PFSK-1 (cell line): Measurements from ENCODE around the gene DOCK1.

Experiments used
- FOXP2 ChIP-seq: optimal IDR thresholded peaks from 2 replicates; pipeline ENCODE3; 2011; ENCODE audit warnings: borderline replicate concordance, control low read depth, inconsistent platforms; ENCODE audit not compliant: insufficient read depth; ENCODE audit errors: extremely low read length, extremely low read depth
- POLR2AphosphoS5 ChIP-seq: IDR thresholded peaks from 2 replicates; pipeline ENCODE4 v1.6.1; 2012; ENCODE audit warnings: low read depth, mild to moderate bottlenecking, control low read depth, low read length, moderate library complexity
- SIN3A ChIP-seq: IDR thresholded peaks from 2 replicates; pipeline ENCODE4 v1.6.1; 2012; ENCODE audit warnings: mild to moderate bottlenecking, low read length, moderate library complexity, borderline replicate concordance; ENCODE audit not compliant: insufficient read depth
- TAF1 ChIP-seq: IDR thresholded peaks from 2 replicates; pipeline ENCODE4 v1.6.1; 2012; ENCODE audit warnings: low read length, control low read depth, borderline replicate concordance; ENCODE audit not compliant: insufficient read depth
- TF ChIP-seq, protein P1 (sequence below), 2 experiments: IDR thresholded peaks; 2 replicates each; pipeline versions ENCODE4 v1.6.1 to v1.8.0; 2011 to 2012; ENCODE audit warnings: low read depth in 2 of 2, low read length in 2 of 2, control low read depth in 1 of 2, inconsistent platforms in 1 of 2, mild to moderate bottlenecking in 1 of 2, moderate library complexity in 1 of 2; ENCODE audit not compliant: insufficient read depth in 1 of 2

DOCK1 gene

DNA sequence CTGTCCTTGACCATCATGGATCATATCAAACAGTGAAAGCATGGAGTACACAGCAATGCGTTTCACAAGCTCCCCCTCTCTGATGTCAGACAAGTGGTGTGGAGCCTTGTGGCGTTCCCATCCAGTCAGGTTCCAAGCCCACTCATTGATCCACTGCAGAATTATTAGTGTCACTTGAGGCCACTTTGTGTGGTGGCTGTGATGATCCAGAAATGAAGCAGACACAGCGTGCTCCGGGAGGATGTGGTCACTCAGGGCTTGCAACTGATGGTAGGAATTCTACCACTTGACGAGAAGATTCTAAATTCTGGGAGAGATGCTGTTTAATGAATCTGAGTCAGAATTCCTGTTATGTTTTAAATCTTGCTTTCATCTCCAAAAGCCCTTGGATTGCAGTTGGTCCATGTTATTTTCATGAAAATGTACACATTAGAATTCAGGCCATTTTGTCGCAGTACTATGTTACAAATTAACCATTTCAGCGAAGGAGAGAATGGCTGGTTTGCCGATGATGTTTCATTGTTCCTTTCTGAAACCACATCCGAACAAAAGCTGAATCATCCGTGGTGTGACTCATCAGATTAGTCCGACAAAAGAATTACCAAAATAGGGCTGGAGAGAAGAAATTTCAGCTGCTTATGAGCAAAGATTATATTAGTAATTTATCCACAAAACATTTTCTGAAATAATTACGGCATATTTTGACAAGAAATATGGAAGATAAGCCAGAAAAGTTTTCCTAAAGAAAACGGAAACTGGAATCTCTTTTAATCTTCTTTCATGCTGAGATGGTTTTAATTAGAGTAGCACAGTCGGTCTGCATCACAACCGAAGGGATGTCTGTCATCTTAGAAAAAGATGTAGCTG, 243.1 kb downstream of the DOCK1 start:
- no peak for TF ChIP-seq POLR2AphosphoS5

DNA sequence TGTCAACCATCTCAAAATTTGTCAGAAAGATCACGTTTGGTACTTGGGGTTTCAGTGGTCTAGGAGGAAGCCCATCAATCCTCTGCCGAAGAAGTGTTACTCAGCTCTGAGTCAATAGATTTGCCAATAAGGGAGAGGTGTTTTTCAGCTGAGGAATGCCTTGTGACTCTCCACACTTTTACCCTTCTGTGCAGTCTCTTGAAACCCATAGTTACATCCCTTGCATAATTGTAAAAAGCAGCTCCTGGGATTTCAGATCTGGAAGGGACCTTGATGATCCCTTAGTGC, 243.6 kb downstream of the DOCK1 start:
- TF ChIP-seq TAF1: no peak
- no peak for TF ChIP-seq POLR2AphosphoS5
- TF ChIP-seq SIN3A: no peak
- TF ChIP-seq FOXP2: no peak
- TF ChIP-seq, protein P1, sequence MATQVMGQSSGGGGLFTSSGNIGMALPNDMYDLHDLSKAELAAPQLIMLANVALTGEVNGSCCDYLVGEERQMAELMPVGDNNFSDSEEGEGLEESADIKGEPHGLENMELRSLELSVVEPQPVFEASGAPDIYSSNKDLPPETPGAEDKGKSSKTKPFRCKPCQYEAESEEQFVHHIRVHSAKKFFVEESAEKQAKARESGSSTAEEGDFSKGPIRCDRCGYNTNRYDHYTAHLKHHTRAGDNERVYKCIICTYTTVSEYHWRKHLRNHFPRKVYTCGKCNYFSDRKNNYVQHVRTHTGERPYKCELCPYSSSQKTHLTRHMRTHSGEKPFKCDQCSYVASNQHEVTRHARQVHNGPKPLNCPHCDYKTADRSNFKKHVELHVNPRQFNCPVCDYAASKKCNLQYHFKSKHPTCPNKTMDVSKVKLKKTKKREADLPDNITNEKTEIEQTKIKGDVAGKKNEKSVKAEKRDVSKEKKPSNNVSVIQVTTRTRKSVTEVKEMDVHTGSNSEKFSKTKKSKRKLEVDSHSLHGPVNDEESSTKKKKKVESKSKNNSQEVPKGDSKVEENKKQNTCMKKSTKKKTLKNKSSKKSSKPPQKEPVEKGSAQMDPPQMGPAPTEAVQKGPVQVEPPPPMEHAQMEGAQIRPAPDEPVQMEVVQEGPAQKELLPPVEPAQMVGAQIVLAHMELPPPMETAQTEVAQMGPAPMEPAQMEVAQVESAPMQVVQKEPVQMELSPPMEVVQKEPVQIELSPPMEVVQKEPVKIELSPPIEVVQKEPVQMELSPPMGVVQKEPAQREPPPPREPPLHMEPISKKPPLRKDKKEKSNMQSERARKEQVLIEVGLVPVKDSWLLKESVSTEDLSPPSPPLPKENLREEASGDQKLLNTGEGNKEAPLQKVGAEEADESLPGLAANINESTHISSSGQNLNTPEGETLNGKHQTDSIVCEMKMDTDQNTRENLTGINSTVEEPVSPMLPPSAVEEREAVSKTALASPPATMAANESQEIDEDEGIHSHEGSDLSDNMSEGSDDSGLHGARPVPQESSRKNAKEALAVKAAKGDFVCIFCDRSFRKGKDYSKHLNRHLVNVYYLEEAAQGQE (IDR thresholded peaks at IDR 0.05; ENCODE audit: insufficient read depth in 1 of 2, low read depth in 2 of 2, low read length in 2 of 2): no peak

DNA sequence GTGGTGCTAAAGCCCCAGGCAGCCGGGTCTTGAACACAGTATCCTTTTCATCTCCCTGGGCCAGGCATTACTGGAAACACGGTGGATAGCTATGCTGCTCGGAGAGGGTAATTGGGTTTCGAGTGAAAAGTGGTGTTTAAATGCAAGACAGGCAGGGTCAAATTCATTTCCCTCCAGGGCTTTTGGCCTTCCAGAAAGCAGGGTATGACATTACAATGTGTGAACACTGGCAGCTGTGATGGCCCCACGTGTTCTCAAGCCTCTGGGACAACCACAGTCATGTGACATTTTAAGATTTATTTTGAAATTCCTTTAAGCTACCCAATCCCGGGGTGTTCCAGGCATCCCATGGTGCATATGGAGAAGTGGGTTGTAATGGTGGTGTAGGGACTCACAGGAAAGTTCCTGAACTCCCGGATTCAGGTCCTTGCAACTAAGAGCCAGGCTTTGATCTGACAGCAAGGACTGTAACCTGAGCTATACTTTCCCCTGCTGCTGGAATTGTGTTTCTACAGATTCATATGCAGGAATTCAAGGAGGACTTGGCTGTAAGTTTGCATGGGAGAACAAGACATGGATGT, 244.4 kb downstream of the DOCK1 start:
- TF ChIP-seq, protein P1 (IDR thresholded peaks at IDR 0.05; ENCODE audit: insufficient read depth in 1 of 2, low read depth in 2 of 2, low read length in 2 of 2): no peak
- no peak for TF ChIP-seq TAF1
- no peak for TF ChIP-seq SIN3A
- TF ChIP-seq FOXP2: no peak
- no peak for TF ChIP-seq POLR2AphosphoS5

DNA sequence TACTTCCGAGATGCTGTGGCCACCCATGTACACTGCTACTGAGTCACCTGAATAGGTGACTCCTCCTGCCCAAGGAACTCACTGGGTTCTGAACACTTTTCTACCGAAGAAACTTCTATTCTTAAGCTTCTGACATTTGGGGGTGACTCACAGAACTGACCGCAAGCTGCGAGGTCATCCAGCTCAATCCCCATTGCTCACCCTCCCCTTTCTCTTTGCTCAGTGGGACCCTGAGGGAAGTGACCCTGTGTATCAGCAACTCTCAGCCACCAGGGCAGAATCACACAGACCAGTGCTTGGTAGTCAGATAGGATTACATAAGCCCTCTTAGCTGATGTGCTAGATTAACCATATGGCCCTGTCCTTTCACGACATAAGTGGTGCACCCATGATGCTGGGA, 244.9 kb downstream of the DOCK1 start:
- no peak for TF ChIP-seq SIN3A
- no peak for TF ChIP-seq FOXP2
- no peak for TF ChIP-seq POLR2AphosphoS5
- TF ChIP-seq TAF1: no peak
- TF ChIP-seq, protein P1 (IDR thresholded peaks at IDR 0.05; ENCODE audit: insufficient read depth in 1 of 2, low read depth in 2 of 2, low read length in 2 of 2): no peak

DNA sequence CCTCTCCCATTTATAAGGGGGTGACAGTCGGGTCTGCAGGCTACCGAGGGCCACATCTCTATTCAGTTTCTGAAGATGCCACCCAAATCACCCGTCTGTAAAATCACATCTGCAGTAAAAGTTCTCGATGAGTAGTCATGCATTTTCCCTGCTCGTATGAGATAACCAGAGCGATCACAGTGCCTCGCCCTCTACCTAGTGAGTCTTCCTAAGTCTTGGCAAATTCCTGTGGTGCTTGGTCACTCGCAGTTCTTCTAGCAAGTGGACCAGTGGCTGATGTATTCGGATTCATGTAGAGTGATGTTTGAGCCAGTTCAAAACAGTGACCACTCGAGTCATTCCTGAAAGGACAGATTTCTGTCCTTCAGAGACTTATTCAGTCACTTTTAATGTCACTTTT, 246.3 kb downstream of the DOCK1 start:
- no peak for TF ChIP-seq SIN3A
- no peak for TF ChIP-seq FOXP2
- no peak for TF ChIP-seq TAF1
- no peak for TF ChIP-seq POLR2AphosphoS5
- TF ChIP-seq, protein P1 (IDR thresholded peaks at IDR 0.05; ENCODE audit: insufficient read depth in 1 of 2, low read depth in 2 of 2, low read length in 2 of 2): no peak
